KG1 (cell line): ENCODE results near the gene CAVIN2.
"Not testable (repeated sequence)": the region's sequence is repeated elsewhere in the genome, so short reads cannot be mapped to it uniquely, and the experiment has no call there.

Experiments used
- DNase-seq: peaks from one replicate; lab custom pipeline; 2025; lab: John Stamatoyannopoulos, UW

The CAVIN2 gene

GRCh38 chr2:191799526-191799925, 47.4 kb downstream of the CAVIN2 start:
- no peak for DNase-seq

DNA sequence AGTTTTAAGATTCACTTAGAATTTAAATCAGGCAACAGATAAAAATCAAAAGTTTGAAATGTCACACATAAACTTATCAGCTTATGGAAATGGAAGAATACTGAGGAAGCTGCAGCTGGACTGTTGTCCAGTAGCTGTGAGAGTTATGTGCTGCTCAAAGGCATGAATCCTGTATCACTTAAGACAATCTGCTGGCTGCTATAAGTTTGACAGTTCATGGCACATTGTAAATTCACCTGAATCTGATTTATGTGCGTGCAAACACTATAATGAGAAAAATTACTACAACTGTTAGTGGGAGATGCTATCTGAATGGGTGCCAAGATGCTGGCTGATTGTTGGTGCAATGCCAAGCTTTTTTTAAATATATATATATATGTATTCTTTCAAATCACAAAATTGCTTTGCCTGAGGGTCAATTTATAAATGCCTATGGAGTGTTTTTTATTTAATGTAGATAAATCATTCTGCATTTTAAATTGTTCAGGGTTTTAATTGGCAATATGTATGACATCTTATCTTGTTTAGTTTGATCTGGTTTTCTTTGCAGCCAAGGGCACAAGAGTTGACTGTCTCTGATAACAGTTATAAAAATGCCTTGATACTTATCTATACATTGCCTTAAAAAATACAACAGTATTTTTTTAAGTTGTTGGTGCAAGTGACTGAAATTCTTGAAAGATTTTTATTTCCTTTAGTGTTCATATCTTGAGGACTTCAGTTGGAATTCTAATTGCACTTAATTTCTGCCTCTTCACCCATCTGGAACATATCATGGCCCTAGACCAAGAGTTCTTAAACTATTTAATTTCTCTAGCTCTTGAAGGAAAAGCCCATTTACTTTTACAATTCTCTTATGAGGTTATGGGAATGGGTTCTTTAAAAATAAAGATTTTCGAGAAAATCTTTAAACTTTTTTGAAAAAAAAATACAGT, 48.7 kb downstream of the CAVIN2 start:
- no peak for DNase-seq

GRCh38 chr2:191797500-191797899, 49.4 kb downstream of the CAVIN2 start:
- DNase-seq = no peak

- no peak for DNase-seq
Measured at GRCh38 chr2:191795715-191796114, 51.2 kb downstream of the CAVIN2 start.

- DNase-seq = no peak
Measured at GRCh38 chr2:191791953-191792560, 54.8 kb downstream of the CAVIN2 start.

DNA sequence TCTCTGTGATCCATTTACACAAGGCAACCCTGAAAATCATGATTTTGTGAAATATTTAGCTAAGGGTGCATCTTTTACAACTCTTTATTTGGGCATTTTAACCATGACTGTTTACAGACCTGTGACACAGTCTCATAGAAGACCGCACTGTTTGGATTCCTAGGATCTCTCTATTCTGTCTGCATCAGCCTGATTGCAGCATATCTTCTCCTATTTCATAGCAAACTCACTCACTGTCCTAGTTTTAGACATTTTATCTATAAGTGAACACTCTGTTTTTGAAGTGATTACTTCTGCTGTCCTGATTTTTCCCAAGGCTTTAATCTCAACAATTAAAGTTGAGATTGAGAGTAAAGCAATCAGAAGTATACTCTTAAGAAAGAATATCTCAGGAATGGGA, 56.2 kb downstream of the CAVIN2 start:
- no peak for DNase-seq

- DNase-seq = no peak
Measured at GRCh38 chr2:191789796-191790195, 57.1 kb downstream of the CAVIN2 start.

- no peak for DNase-seq
Measured at GRCh38 chr2:191786694-191787093, 60.2 kb downstream of the CAVIN2 start.

DNA sequence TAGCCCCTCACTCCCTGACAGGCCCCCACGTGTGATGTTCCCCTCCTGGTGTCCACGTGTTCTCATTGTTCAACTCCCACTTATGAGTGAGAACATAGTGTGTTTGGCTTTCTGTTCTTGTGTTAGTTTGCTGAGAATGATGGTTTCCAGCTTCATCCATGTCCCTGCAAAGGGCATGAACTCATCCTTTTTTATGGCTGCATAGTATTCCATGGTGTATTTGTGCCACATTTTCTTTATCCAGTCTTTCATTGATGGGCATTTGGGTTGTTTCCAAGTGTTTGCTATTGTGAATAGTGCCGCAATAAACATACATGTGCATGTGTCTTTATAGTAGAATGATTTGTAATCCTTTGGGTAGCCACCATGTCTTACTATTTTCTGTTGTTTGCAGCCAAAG, 61.2 kb downstream of the CAVIN2 start:
- not testable (repeated sequence) for DNase-seq
